Gastroesophageal sphincter (tissue), 4 donors: Measurements from ENCODE around the gene PHLDB1. TPM values are rescaled to one million over a fixed set of nuclear protein-coding genes. Genes with fewer than 3 reads are reported as not detected.
A peak's percentile ranks its signal among the peaks of the same experiment; 100 is the strongest.

ENCODE experiments used
- ATAC-seq: fragments of 150-250 bp; one replicate; pipeline ENCODE4 v1.9.1; 2016; ENCODE audit warnings: mild to moderate bottlenecking, moderate library complexity
- H3K27ac ChIP-seq, 4 donors: fragments of 200-600 bp; sonication (generic) in 3 of 4; 1 replicate in 3 of 4; 2 replicates in 1 of 4; pipeline ENCODE4 v1.5.1; 2016 to 2019
- H3K27me3 ChIP-seq: fragments of 200-600 bp; sonication (generic); one replicate; pipeline ENCODE4 v1.5.1; 2019
- H3K36me3 ChIP-seq, 2 donors: fragments of 200-600 bp; sonication (generic); one replicate each; pipeline ENCODE4 v1.5.1; 2019; ENCODE audit warnings: control low read depth in 1 of 2
- H3K4me1 ChIP-seq, 3 donors: fragments of 200-600 bp; sonication (generic); 1 replicate in 2 of 3; 2 replicates in 1 of 3; pipeline ENCODE4 v1.5.1; 2016 to 2019; ENCODE audit warnings: control low read depth in 2 of 3
- H3K4me3 ChIP-seq, 2 donors: fragments of 200-600 bp; sonication (generic); one replicate each; pipeline ENCODE4 v1.5.1; 2019; ENCODE audit warnings: mild to moderate bottlenecking in 1 of 2, moderate library complexity in 1 of 2
- H3K9me3 ChIP-seq, 3 donors: fragments of 200-600 bp; sonication (generic); one replicate each; pipeline ENCODE4 v1.5.1; 2017 to 2019; ENCODE audit warnings: control low read depth in 2 of 3
- CTCF ChIP-seq, 4 experiments: fragments of 200-600 bp in 2 of 4; fragments of 450-650 bp in 2 of 4; sonication (generic) in 1 of 4; IDR thresholded peaks; one replicate each; pipeline ENCODE4 v1.5.1; 2017 to 2019; ENCODE audit warnings: antibody characterized with exemption in 4 of 4, mild to moderate bottlenecking in 2 of 4, moderate library complexity in 2 of 4
- EP300 ChIP-seq: sonication (generic); formaldehyde crosslinking; IDR thresholded peaks from one replicate; pipeline ENCODE4 v1.6.1; 2017; ENCODE audit warnings: antibody characterized with exemption, mild to moderate bottlenecking
- POLR2A ChIP-seq, 2 donors: fragments of 450-650 bp; IDR thresholded peaks; one replicate each; pipeline ENCODE4 v1.6.1; 2017; ENCODE audit warnings: antibody characterized with exemption in 2 of 2, mild to moderate bottlenecking in 2 of 2, moderate library complexity in 1 of 2
- POLR2AphosphoS5 ChIP-seq: sonication (generic); formaldehyde crosslinking; IDR thresholded peaks from one replicate; pipeline ENCODE4 v1.6.1; 2017; ENCODE audit warnings: antibody characterized with exemption
- WGBS, 2 donors: methylation state at CpG; one replicate each; pipeline ENCODE4 v1.1.5; 2018; ENCODE audit warnings: low coverage in 1 of 2; 5-methylcytosine and 5-hydroxymethylcytosine counted together
- total RNA-seq, 4 donors: library from RNA; depleted of rRNA; stranded (reverse); fragments of >200 nt; gene quantifications; one replicate each; pipeline ENCODE4 v1.1.0, GENCODE V29; 2016

Gene PHLDB1
- total RNA-seq, 4 donors from 2014 or later = 45.8 to 144 (median 101) TPM

GRCh38 chr11:118615976-118616371 is 8.6 kb downstream of the PHLDB1 start:
- WGBS, 2 donors = no CpG with 5 or more reads among the region's 5 CpGs
- no peaks in the 10 kb centered on the region for H3K27me3 ChIP-seq
- H3K4me1 ChIP-seq = peaks cover 3 to 87% (median 28%) of the 10 kb centered on the region in 3 donors
- no peak for ATAC-seq
- no peak for TF ChIP-seq POLR2AphosphoS5
- TF ChIP-seq EP300 = no peak
- no peak for TF ChIP-seq CTCF (IDR thresholded peaks at IDR 0.05)
- no peak for TF ChIP-seq POLR2A (IDR thresholded peaks at IDR 0.05)
- no peaks in the 10 kb centered on the region for H3K9me3 ChIP-seq
- peak overlapping the region in 2 of 4 donors; percentile 87 to 88 for H3K27ac ChIP-seq
- H3K36me3 ChIP-seq = peaks cover 0 to 43% of the 10 kb centered on the region in 2 donors
- H3K4me3 ChIP-seq = no peak overlapping the region

GRCh38 chr11:118618115-118618990 is 10.9 kb downstream of the PHLDB1 start:
- Histone ChIP-seq H3K9me3 (no peaks in the 10 kb centered on the region), H3K36me3 (peaks cover 0 to 41% of the 10 kb centered on the region in 2 donors), H3K4me1 (peaks cover 3 to 87% (median 45%) of the 10 kb centered on the region in 3 donors), H3K27ac (peak overlapping the region; percentile 11 to 95 (median 88)), H3K4me3 (no peak overlapping the region), H3K27me3 (no peaks in the 10 kb centered on the region)
- ATAC-seq = peak; percentile 60
- 31 to 46% methylated on average over 5 to 6 of the region's 11 CpGs for WGBS, 2 donors
- no peak for TF ChIP-seq CTCF (IDR thresholded peaks at IDR 0.05)
- TF ChIP-seq POLR2AphosphoS5 = peak; percentile 4

- Histone ChIP-seq H3K4me1 (peaks cover 3 to 85% (median 45%) of the 10 kb centered on the region in 3 donors), H3K27me3 (no peaks in the 10 kb centered on the region), H3K27ac (peak overlapping the region; percentile 14 to 95 (median 88)), H3K9me3 (no peaks in the 10 kb centered on the region), H3K36me3 (peaks cover 0 to 35% of the 10 kb centered on the region in 2 donors), H3K4me3 (no peak overlapping the region)
- WGBS, 2 donors = 0 to 41% methylated on average over 1 to 3 of the region's 4 CpGs
- TF ChIP-seq POLR2A (IDR thresholded peaks at IDR 0.05) = no peak
- no peak for TF ChIP-seq POLR2AphosphoS5
- TF ChIP-seq CTCF (IDR thresholded peaks at IDR 0.05) = no peak
- no peak for TF ChIP-seq EP300
- ATAC-seq = peak; percentile 61
These were observed 11.6 kb downstream of the PHLDB1 start for GRCh38 chr11:118618991-118619375.

- Histone ChIP-seq H3K9me3 (no peaks in the 10 kb centered on the region), H3K27me3 (no peaks in the 10 kb centered on the region), H3K27ac (peak overlapping the region; percentile 14 to 95 (median 88)), H3K4me1 (peaks cover 3 to 86% (median 45%) of the 10 kb centered on the region in 3 donors), H3K36me3 (peaks cover 0 to 29% of the 10 kb centered on the region in 2 donors), H3K4me3 (no peak overlapping the region)
- peak; percentile 46 for ATAC-seq
- TF ChIP-seq POLR2A (IDR thresholded peaks at IDR 0.05) (no peak), POLR2AphosphoS5 (peak; percentile 19)
- 23 to 59% methylated on average over 4 to 6 of the region's 6 CpGs for WGBS, 2 donors
These were observed 12.2 kb downstream of the PHLDB1 start for GRCh38 chr11:118619444-118620197.

- Histone ChIP-seq H3K4me1 (peaks cover 3 to 91% (median 49%) of the 10 kb centered on the region in 3 donors), H3K9me3 (no peaks in the 10 kb centered on the region), H3K27me3 (no peaks in the 10 kb centered on the region), H3K36me3 (peaks cover 0 to 29% of the 10 kb centered on the region in 2 donors), H3K4me3 (peak overlapping the region; percentile 57 to 65), H3K27ac (peak overlapping the region; percentile 50 to 95 (median 88))
- TF ChIP-seq POLR2AphosphoS5 = no peak
- TF ChIP-seq EP300 = no peak
- TF ChIP-seq POLR2A (IDR thresholded peaks at IDR 0.05) = no peak
- no peak for ATAC-seq
- 40 to 100% methylated on average over 1 to 2 of the region's 7 CpGs for WGBS, 2 donors
These were observed 13.2 kb downstream of the PHLDB1 start for GRCh38 chr11:118620529-118621070.
